Endothelial cell of umbilical vein (primary cell): ENCODE data around the gene MRPL17. TPM values are rescaled to one million over a fixed set of nuclear protein-coding genes. Genes with fewer than 3 reads are reported as not detected.
A peak's percentile ranks its signal among the peaks of the same experiment; 100 is the strongest.

ENCODE experiments used
- BruUV-seq: library from RNA; stranded (reverse); fragments of 400-500 nt; replicated peaks from 2 replicates; lab custom pipeline; 2021; lab: Mats Ljungman, UMichigan
- CTCF ChIA-PET: fragments of 300-600, 350-600 bp; sonication (Branson Sonifier 250); formaldehyde crosslinking; loops from one replicate; lab custom pipeline; 2021; ENCODE audit warnings: antibody characterized with exemption, inconsistent platforms; lab: Charles Lee
- POLR2A ChIA-PET: fragments of 300-600, 350-600 bp; sonication (Branson Sonifier 250); formaldehyde crosslinking; loops from one replicate; lab custom pipeline; 2021; ENCODE audit warnings: antibody characterized with exemption, inconsistent platforms; lab: Charles Lee
- DNase-seq: peaks from one replicate; pipeline ENCODE4 v3.0.0-alpha.2; 2011; ENCODE audit warnings: low read depth, low spot score
- FAIRE-seq: peaks from 2 replicates; lab custom pipeline; 2011; peaks lifted over from hg19 to GRCh38; lab: Jason Lieb, UNC
- H2AFZ ChIP-seq: 2 replicates; pipeline ENCODE4 v1.6.0; 2012; ENCODE audit warnings: low read depth, low read length, control low read depth, inconsistent platforms
- H3K27ac ChIP-seq: 2 replicates; pipeline ENCODE4 v1.5.1; 2011; ENCODE audit warnings: low read depth, mild to moderate bottlenecking, control low read depth, low read length, moderate library complexity; ENCODE audit not compliant: insufficient read depth
- H3K27me3 ChIP-seq, 2 experiments: 2 replicates each; pipeline versions ENCODE4 v1.6.0 to v1.6.1; 2011; ENCODE audit warnings: low read length in 2 of 2, mixed read lengths in 1 of 2; ENCODE audit not compliant: control insufficient read depth in 2 of 2, insufficient read depth in 2 of 2
- H3K36me3 ChIP-seq, 2 experiments: 2 replicates in 1 of 2; 3 replicates in 1 of 2; pipeline ENCODE4 v1.5.1; 2011; ENCODE audit warnings: low read length in 2 of 2, mild to moderate bottlenecking in 1 of 2, moderate library complexity in 1 of 2; ENCODE audit not compliant: control insufficient read depth in 2 of 2, insufficient read depth in 2 of 2; ENCODE audit errors: extremely low read depth in 1 of 2
- H3K4me1 ChIP-seq: 3 replicates; pipeline ENCODE4 v1.5.1; 2011; ENCODE audit warnings: mild to moderate bottlenecking, low read length; ENCODE audit not compliant: control insufficient read depth, insufficient read depth; ENCODE audit errors: extremely low read depth
- H3K4me2 ChIP-seq: 2 replicates; pipeline ENCODE4 v1.6.1; 2011; ENCODE audit warnings: low read length, control low read depth, mixed read lengths; ENCODE audit not compliant: insufficient read depth
- H3K4me3 ChIP-seq, 3 experiments: fragments of 200-600 bp in 1 of 3; sonication (generic), shearing (Covaris generic) in 1 of 3; replicated peaks in 1 of 3; 2 replicates each; pipeline ENCODE4 v1.5.1; 2011 to 2016; ENCODE audit warnings: control low read depth in 3 of 3, low read length in 3 of 3, mild to moderate bottlenecking in 2 of 3, inconsistent platforms in 1 of 3, low read depth in 1 of 3, moderate library complexity in 1 of 3; ENCODE audit not compliant: insufficient read depth in 1 of 3
- H3K79me2 ChIP-seq: 2 replicates; pipeline ENCODE4 v1.6.0; 2012; ENCODE audit warnings: low read length, inconsistent platforms; ENCODE audit not compliant: control insufficient read depth, insufficient read depth
- H3K9ac ChIP-seq: replicated peaks from 2 replicates; pipeline ENCODE3; 2011; ENCODE audit warnings: low read length, control low read depth; ENCODE audit not compliant: insufficient read depth; ENCODE audit errors: extremely low read depth
- H3K9me1 ChIP-seq: replicated peaks from 3 replicates; pipeline ENCODE4 v1.6.0; 2011; ENCODE audit warnings: mild to moderate bottlenecking, low read length; ENCODE audit not compliant: control insufficient read depth, insufficient read depth; ENCODE audit errors: extremely low read depth
- H3K9me3 ChIP-seq: replicated peaks from 2 replicates; pipeline ENCODE4 v1.5.1; 2012; ENCODE audit warnings: low read length, inconsistent platforms; ENCODE audit not compliant: control insufficient read depth, insufficient read depth
- H4K20me1 ChIP-seq: replicated peaks from 2 replicates; pipeline ENCODE3; 2011; ENCODE audit warnings: mild to moderate bottlenecking, low read length; ENCODE audit not compliant: control insufficient read depth, insufficient read depth; ENCODE audit errors: extremely low read depth
- CTCF ChIP-seq, 2 donors: IDR thresholded peaks; 1 replicate in 1 of 2; 2 replicates in 1 of 2; pipeline ENCODE4 v1.5.1; 2011; ENCODE audit warnings: low read length in 2 of 2, mild to moderate bottlenecking in 2 of 2, moderate library complexity in 2 of 2, control low read depth in 1 of 2, inconsistent platforms in 1 of 2, low read depth in 1 of 2; ENCODE audit not compliant: insufficient read depth in 1 of 2; ENCODE audit errors: extremely low read depth in 1 of 2
- EZH2 ChIP-seq: IDR thresholded peaks from 2 replicates; pipeline ENCODE4 v1.6.1; 2012; ENCODE audit warnings: borderline replicate concordance, low read depth, mild to moderate bottlenecking, moderate library complexity, low read length, inconsistent platforms; ENCODE audit not compliant: severe bottlenecking
- FOS ChIP-seq: IDR thresholded peaks from 2 replicates; pipeline ENCODE4 v1.6.1; 2011; ENCODE audit warnings: mild to moderate bottlenecking, low read length, moderate library complexity, borderline replicate concordance; ENCODE audit not compliant: insufficient read depth
- GATA2 ChIP-seq: IDR thresholded peaks from 2 replicates; pipeline ENCODE4 v1.7.0; 2011; ENCODE audit warnings: low read depth, mild to moderate bottlenecking, moderate library complexity, mixed read lengths, low read length; ENCODE audit not compliant: insufficient read length, insufficient read depth
- JUN ChIP-seq: IDR thresholded peaks from 2 replicates; pipeline ENCODE4 v1.6.1; 2011; ENCODE audit warnings: borderline replicate concordance, low read depth; ENCODE audit not compliant: insufficient read length, insufficient read depth
- POLR2AphosphoS5 ChIP-seq: IDR thresholded peaks from 2 replicates; pipeline ENCODE4 v1.6.1; 2012; ENCODE audit warnings: low read depth, mild to moderate bottlenecking, control low read depth, low read length, moderate library complexity; ENCODE audit not compliant: insufficient read depth
- dilution Hi-C: fragments of 300-500 bp; cut with MboI; formaldehyde crosslinking; loops from one replicate; pipeline ENCODE4 v1.15.0; 2019; ENCODE audit warnings: low sequenced_read_pairs; ENCODE audit not compliant: extremely low pct_ligation_motif_present
- intact Hi-C: fragments of 100-400 bp; cut with micrococcal nuclease; formaldehyde crosslinking; loops from one replicate; pipeline ENCODE4 v1.10.0; 2022
- polyA plus RNA-seq, 4 experiments: library from polyadenylated mRNA; depleted of rRNA in 3 of 4; stranded (reverse) in 3 of 4; unstranded in 1 of 4; fragments of >200 nt; gene quantifications; 2 replicates each; pipeline versions ENCODE4 v1.2.1 to v1.2.3, GENCODE V29; 2011 to 2012; ENCODE audit warnings: missing spikeins in 1 of 4
- total RNA-seq: library from RNA; stranded (reverse); gene quantifications from 2 replicates; pipeline ENCODE4 v1.2.3, GENCODE V29; 2021

Gene MRPL17
- total and polyA plus RNA-seq, 2 donors (not counting 3 experiments of a cell fraction or from before 2014, with no cell fraction given): 67.6 to 87.2 TPM

- FAIRE-seq: peak; percentile 93
- intact Hi-C loops: loop anchor here (1.0 to 5.0 kb wide), 5 partner anchors 12 to 373 kb away; partner anchors contain the start of genes ARFIP2, CAVIN3, MRPL17 and TIMM10B
- no peaks in the 10 kb centered on the region for H3K36me3 ChIP-seq
Observed at GRCh38 chr11:6695377-6695776, 12.2 kb upstream of the MRPL17 start.

More at GRCh38 chr11:6695377-6695776, 12.2 kb upstream of the MRPL17 start:
- ChIA-PET POLR2A (interaction anchor here (0.7 to 1.4 kb wide), 3 partner anchors 12 to 78 kb away, joined by 3 to 4 read pairs (median 4); partner anchors contain the start of gene MRPL17), CTCF (interaction anchor here (0.8 to 2.3 kb wide), 17 partner anchors 9 to 317 kb away, joined by 3 to 19 read pairs (median 5); partner anchors contain the start of gene MRPL17)
- H3K9me1 ChIP-seq: no peaks in the 10 kb centered on the region
- dilution Hi-C loops: no loop called here
- no peak for TF ChIP-seq CTCF (IDR thresholded peaks at IDR 0.05; ENCODE audit: extremely low read depth in 1 of 2, insufficient read depth in 1 of 2, low read depth in 1 of 2, low read length in 2 of 2)
- TF ChIP-seq FOS: peak; percentile 97
- peak; percentile 63 for TF ChIP-seq POLR2AphosphoS5
- TF ChIP-seq EZH2: no peak
- peak; percentile 98 for TF ChIP-seq JUN
- TF ChIP-seq GATA2: peak; percentile 53
- H3K9ac ChIP-seq: peak overlapping the region; percentile 65
- no peak overlapping the region for H2AFZ ChIP-seq
- peaks cover 31% of the 10 kb centered on the region for H3K4me1 ChIP-seq
- peak overlapping the region; percentile 86 for H3K4me2 ChIP-seq
- no peaks in the 10 kb centered on the region for H3K27me3 ChIP-seq
- no TSS peak for BruUV-seq
- no peaks in the 10 kb centered on the region for H3K9me3 ChIP-seq
- DNase-seq: peak; percentile 95
- H3K4me3 ChIP-seq: peak overlapping the region in 1 of 3 experiments; percentile 6
- H3K79me2 ChIP-seq: no peaks in the 10 kb centered on the region
- H4K20me1 ChIP-seq: no peaks in the 10 kb centered on the region
- peak overlapping the region; percentile 88 for H3K27ac ChIP-seq
